GM04503 (cell line): ENCODE measurements around the gene PIK3CD.

Experiments
- DNase-seq: peaks from one replicate; pipeline ENCODE4 v3.0.0-alpha.2; 2012; ENCODE audit warnings: low read depth

PIK3CD gene

GRCh38 chr1:9719978-9720722, 68.6 kb downstream of the PIK3CD start:
- no peak for DNase-seq

- DNase-seq = no peak
Measured at GRCh38 chr1:9720785-9721605, 69.5 kb downstream of the PIK3CD start.

GRCh38 chr1:9721606-9722377, 70.3 kb downstream of the PIK3CD start:
- DNase-seq = no peak

DNA sequence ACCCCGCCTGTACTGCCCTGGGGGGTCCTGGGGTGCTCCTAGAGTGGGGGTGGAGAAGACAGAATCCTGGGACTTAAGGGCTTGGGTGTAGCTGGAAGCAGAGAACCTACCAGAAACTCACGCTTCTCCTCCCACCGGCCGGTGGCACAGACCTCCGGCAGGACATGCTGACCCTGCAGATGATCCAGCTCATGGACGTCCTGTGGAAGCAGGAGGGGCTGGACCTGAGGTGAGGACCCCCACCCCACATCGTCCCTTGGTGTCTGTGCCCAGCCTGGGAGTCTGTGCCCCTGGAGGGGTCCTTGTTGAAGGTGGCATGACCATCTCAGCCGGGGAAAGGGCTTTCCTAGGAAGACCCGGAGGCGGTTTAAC, 70.8 kb downstream of the PIK3CD start:
- no peak for DNase-seq

DNA sequence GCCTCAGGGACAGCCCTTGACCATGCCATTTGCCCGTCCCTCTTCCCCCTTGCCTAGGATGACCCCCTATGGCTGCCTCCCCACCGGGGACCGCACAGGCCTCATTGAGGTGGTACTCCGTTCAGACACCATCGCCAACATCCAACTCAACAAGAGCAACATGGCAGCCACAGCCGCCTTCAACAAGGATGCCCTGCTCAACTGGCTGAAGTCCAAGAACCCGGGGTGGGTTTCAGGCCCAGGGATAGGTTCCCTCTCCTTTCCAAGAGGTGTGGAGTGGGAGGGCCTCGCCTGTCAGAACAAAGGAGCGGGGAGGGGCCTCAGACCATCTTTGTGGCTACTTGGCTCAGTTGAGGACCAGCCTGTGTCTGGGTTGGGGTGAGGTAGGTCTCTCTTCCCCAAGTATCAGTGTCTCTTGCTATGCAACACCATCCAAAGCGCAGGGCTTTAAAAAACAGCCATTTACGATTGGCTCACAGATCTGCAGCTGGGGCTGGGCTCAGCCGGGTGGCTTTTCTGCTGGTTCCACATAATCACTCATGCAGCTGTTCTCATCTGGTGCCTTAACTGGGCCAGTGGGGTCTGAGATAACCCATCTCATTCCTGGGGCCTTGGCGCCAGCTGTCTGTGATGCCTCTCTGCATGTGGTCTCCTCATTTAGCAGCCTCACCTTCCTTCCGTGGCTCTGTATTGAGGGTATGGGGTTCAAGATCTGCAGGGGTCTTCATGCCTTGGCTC, 71.7 kb downstream of the PIK3CD start:
- no peak for DNase-seq

GRCh38 chr1:9723926-9724325, 72.4 kb downstream of the PIK3CD start:
- DNase-seq = no peak

GRCh38 chr1:9724706-9725476, 73.4 kb downstream of the PIK3CD start:
- no peak for DNase-seq

DNA sequence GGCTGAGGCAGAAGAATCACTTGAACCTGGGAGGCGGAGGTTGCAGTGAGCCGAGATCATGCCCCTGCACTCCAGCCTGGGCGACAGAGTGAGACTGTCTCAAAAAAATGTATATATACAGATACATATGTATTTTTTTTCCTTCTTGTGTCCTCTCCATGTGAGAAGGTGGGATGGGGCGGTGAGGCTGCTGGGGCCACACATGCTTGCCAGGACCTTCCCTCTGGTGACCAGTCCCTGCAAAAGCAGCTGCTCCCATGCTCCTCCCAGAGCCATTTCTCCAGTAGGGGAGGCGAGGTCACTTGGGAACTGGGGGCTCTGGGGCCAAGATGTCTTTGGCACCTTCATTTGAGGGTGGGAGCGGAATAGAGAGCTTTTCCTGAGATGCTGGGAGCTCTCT, 74.9 kb downstream of the PIK3CD start:
- DNase-seq = no peak

- no peak for DNase-seq
Measured at GRCh38 chr1:9726905-9727595, 75.5 kb downstream of the PIK3CD start.

- DNase-seq = no peak
Measured at GRCh38 chr1:9728451-9729295, 77.1 kb downstream of the PIK3CD start.

DNA sequence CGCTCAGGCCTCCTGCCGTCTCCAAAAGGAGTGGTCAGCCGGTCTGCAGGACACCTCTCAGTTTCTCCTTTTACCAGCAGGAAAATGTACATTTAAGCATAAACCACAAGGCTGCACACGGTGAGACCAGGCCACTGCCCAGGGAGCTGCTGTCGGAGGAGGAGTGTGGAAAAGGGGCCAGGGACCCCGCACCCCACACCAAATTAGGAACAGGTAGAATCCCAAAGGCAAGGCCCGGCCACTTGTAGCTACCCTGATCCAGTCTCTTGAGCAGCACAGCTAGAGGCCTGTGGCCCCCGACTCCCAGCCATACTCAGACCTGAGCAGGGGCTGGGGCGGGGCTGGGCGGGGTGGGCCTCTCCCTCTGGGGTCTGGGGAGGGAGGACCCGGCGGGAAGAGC, 78.0 kb downstream of the PIK3CD start:
- DNase-seq = no peak

DNA sequence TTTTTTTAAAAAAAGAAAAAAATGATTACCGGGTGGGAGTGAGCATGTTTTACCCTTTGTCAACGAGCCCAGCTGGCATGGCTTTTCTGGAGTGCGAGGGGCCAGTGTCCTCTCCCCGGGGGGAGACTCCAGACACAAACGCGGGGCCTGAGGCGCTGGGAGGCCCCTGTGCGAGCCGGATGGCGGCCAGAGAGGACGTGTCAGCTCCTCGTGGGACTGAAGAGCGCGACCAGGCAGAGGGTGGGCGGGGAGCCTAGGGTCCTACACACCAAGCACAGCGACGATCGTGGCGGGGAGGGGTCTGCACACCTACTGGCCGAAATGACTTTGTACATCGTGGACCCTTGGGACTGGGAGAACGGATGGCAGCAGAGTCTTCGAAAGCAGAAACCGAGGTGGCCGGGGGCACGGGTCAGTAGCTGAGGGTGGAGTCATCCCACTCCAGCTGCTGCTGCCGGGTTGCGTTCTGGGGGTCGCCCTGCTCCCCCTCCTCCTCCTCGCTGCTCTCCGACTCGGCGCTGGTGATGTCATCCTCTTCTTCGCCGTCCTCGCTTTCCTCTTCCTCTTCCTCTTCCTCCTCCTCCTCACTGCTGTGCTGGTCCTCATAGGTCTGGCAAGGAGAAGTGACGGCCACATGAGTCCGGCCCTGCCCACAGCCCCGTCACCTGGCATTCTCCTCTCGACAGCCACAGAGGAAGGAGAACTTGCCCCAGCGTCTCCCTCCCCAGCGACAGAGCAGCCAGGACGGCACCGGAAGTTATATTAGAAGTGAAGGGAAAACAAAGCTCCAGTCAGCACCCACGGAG, 78.8 kb downstream of the PIK3CD start:
- DNase-seq = no peak

GRCh38 chr1:9731051-9731537, 79.6 kb downstream of the PIK3CD start:
- no peak for DNase-seq

GRCh38 chr1:9731561-9731960, 80.0 kb downstream of the PIK3CD start:
- DNase-seq = no peak

DNA sequence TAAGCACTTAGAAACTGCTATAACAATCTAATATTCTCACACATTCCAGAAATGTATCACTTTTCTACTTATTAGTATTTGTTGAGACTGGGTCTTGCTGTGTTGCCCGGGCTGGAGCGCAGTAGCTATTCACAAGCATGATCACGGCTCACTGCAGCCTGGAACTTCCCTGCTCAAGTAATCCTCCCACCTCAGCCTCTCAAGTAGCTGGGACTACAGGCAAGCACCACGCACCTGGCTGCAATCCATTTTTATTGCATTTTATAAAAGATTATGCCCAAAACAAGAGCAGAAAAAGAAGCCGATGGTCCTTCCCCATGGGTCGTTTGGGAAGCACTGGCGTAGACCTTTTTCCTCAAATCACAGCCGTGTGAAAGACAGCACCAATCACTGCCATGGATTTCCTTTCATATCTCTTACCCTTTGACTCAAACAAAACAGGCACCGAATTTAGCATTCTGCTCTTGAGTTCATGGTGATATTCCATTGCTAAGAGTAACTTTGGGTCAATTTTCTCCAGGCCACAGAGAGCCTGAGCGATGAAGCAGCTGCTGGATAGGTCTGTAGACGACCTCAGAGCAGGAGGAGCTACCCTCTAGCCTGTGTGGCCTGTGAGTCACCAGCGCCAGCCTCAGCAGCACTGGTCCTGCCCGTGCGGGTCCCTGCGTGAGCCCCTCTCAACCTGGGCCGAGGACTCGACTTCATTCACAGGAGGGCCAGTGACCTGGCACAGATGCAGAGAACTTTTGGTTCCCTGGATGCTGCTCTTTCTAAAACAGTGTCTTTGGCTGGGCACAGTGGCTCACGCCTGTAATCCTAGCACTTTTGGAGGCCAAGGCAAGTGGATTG, 80.8 kb downstream of the PIK3CD start:
- no peak for DNase-seq

DNA sequence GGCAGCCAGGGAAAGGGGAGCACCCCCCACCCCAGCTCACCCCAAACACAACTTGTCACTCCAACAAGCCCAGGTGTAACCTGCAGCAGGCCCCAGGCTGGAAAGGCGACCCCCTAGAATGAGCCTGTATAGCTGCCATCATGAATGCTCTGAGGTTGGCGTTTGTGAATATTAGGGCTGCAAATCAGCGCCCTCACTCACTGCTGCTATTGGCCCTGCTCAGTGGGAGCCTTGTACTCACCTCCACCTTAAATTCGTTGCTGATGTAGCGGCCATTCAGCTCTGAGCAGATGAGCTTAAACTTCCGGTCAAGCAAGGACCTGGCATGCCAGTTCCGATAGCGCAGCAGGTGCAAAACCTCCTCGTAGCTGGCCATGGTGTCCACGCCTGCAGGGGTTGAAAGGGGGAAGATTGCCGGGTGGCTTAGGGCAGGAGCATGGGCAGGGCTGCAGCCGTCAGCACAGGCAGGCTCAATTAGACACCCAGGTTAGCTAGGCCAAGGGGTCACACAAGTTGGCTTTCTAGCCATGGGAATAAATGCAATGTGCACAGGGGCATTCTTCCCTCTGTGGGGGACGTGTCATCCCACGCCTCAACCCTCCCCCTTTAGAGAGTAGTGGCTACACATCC, 81.7 kb downstream of the PIK3CD start:
- no peak for DNase-seq

- no peak for DNase-seq
Measured at GRCh38 chr1:9735800-9736199, 84.3 kb downstream of the PIK3CD start.
